Measurements from ENCODE around the gene HGF.

- TF ChIP-seq POLR2AphosphoS5 (IDR thresholded peaks at IDR 0.05; ENCODE audit: borderline replicate concordance, low read depth, low read length), result no peak
- TF ChIP-seq EZH2 (IDR thresholded peaks at IDR 0.05), result no peak
- TF ChIP-seq FOXP2 (optimal IDR thresholded peaks at IDR 0.05; ENCODE audit: control extremely low read depth, extremely low read length, insufficient read depth), result no peak
Observed at GRCh38 chr7:81674431-81674830, 95.4 kb downstream of the HGF start.

Measured in SK-N-MC (cell line).